Right renal cortex interstitium (tissue), 3 donors: ENCODE measurements around the gene RAVER1. TPM values are rescaled to one million over a fixed set of nuclear protein-coding genes. Genes with fewer than 3 reads are reported as not detected.
A peak's percentile ranks its signal among the peaks of the same experiment; 100 is the strongest.

ENCODE experiments used
- DNase-seq, 3 donors: peaks; one replicate each; pipeline ENCODE4 v3.0.0-alpha.2; 2013; ENCODE audit warnings: low read depth in 3 of 3, low spot score in 2 of 3
- polyA plus RNA-seq, 3 donors: library from polyadenylated mRNA; unstranded; fragments of 120-200 nt; gene quantifications; one replicate each; pipeline ENCODE4 v1.2.1, GENCODE V29; 2013; ENCODE audit not compliant: insufficient read length in 3 of 3

The RAVER1 gene
- polyA plus RNA-seq, 3 donors, result 17.9 to 22.8 (median 22.6) TPM

DNA sequence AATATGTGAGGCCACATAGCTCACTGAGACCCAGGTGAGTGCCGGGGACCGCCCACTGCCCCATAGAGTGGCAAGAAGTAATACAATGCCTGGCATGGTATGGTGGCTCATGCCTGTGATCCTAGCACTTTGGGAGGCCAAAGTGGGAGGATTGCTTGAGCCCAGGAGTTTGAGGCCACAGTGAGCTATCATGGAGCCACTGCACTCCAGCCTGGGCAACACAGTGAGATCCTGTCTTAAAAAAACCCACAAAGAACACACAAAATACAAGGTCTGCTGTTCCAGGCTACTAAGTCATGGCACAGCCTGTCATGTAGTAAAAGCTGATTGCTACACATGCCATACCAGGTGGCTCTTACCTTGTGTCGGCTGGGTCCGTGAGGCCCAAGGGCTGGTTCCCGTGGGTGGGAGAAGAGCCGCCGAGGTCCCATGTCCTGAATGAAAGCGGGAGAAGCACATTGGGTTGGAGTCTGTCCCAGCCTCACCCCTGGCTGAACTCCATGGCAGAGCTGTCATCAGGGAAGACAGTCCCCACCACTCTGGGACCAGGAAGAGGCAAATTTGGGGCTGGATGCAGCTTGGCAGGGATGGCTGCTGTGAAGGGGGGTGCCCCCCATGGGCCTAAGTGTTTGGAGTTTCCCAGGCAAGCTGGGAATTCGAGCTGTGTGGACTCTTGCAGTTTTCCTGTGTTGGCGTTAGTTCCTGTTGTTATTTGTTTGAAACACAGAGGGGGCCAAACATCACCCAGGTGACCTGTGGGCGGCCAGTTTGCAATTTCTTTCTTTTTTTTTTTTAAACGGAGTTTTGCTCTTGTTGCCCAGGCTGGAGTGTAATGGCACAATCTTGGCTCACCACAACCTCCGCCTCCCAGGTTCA lies 14.3 kb downstream of the RAVER1 start:
- DNase-seq, result no peak

DNA sequence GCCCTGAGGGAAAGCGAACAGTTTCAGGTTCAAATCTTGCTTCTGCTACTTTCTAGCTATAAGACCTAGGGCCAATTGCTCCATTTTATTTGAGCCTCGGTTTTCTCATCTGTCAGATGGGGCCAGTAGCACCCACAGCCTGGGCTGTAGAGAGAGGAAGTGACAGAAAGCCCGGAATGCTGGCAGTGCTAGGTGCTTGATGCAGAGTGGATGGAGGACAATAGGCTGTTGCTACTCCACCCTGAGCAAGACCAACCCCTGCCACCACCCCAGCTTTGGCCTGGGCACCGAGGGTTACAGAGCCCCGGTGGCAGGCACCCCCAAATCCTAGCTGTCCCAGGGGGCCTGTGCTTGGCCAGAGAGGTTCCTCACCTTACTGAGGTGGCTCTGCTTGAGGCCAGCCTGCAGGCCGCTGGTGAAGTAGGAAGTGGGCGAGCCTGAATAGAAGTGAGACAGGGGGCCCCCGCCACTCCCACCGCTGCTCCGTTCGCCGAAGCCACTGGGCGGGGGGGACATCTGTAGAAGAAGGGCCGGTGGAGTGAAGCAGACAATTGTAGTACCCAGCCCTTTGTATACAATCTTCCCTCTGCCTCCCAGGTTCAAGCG lies 15.4 kb downstream of the RAVER1 start:
- no peak for DNase-seq

DNA sequence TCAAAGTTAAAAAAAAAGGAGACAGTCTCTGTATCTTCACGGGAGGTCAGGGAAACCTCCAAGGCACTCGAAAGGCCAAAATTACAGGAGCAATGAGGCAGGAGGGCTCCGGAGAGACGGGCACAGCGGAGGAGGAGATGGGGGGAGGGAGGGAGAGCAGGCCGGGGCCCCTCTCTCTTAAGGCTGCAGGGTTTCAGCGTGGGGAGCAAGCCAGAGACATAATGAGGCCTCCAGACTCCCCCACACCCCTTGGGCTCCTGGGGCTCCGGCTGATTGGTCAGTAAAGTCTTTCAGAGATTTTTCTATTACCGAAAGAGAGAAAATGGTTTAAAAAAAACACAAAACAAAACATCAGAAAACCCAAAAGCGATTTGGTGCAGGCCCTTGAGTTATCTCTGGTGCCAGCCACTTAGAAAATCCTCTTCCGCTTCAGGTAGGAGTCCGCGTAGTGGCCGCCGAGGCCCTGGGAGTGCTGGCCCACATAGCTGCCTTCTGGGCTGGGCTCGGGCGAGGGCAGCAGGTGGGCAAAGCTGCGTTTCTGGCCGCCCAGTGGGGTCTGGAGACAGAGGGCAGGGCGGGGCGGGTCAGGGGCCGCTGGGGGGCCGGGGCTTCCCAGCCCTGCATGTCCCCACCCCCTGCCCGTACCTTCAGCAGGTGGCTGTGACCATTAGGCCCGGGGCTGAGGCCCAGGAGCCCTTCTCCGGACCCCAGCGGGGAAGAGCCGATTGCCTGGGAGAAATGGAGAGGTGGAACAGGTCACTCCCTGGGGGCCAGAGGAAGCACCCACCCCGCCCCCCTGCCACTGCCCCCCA lies 16.1 kb downstream of the RAVER1 start:
- no peak for DNase-seq

DNA sequence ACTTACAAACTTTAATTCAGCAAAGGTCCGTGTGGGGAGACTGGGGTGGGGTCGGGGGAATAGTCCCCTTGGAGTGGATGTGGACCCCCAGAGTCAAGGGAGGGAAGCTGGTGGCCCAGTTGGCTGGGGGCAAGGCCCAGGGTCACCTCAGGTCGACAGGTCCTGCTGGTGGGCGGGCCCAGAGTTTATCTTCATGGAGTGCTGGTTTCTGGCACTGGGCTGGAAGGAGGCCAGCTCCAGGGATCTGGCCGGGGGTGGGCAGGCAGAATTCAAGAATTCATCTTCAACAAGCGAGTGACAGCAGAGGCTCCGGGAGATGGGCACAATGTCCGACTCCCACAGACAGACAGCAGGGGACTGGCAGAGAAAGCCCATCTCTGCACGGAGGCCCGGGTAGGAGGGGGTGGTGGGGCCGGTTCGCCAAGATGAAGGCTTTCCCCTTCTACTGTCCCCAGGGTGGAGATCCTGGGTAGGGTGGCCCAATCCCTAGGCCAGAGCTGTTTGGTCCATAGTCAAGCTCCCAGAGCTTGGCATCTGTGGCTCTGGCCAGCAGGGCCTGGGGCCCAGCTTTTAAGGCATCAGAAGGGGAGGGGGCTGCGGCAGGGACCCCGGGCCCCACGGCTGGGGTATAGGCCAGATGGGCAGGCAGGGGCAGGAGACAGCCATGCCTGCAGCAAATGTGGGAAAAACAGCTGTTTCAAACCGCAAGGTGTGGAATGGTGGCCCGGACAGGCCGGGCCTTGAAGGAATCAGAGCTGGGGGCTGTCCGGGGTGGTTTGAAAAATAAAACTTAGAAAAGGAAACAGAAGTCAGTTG lies 16.9 kb downstream of the RAVER1 start:
- DNase-seq, result no peak

DNA sequence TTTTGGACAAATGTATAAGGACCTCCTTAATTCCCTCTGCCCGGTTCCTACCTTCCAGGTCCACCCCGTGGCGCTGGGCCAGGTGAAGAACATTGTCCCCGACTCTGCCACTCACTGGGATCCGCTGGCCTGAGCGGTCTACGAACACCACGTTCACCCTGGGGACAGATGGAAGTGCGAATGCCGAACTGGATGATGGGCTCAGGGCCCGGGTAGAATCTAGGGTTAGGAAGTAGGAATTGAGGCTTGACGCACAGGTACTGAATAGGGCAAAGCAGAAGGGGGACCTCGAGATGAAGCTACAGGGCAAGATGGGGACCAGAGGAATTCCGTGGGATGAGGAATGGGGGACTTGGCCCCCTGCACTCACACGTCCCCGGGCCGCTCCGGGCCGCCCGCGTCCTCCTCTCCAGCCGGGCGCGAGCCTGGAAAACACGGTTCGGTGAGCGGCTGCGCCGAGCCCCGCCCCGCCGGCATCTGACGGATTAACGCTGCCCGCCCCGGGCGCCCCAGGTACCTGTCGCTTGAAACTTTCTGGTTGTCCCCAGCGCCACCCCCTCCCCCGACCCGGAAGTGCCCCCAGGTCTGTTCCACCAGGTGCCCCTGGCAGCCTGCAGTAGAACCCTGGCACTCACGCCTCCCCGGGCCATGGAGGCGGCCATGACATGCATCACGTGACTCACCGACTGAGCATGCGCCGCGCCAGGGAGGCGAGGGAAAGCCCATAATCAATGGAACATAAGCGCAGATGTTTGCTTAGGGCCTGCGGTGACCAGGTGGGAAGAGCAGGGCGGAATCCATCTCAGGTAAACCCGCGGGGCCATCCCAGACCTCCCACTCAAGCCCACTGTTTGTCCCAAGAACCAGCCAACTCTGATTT lies 17.8 kb downstream of the RAVER1 start, which contains the start of gene FDX2:
FDX2 (minus strand) TSS at position 681 of the 880 bp plus-strand sequence; CDS start at position 662, 19 bp downstream.
- DNase-seq, result peak in 1 of 3 donors; percentile 66

DNA sequence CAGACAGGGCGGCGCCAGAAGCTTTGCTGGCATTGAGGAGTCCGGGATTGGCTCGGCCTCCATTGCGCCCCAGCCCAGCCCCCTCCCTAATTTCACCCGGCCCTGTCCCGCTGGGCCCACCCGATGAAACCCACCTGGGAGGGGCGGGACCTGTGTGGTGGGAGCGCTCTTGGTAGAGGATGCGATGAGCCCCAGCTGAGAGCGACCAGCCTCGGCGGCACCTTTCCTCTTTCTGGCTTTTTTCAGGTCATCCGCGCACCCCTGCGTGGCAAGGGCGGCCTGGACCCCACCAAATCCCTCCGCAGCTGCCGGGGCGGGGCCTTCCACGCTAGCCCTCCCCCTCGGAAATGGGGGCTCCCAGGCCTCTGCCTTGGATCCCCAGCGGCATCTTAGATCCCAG lies 23.9 kb downstream of the RAVER1 start, which contains the start of gene ZGLP1:
ZGLP1 (minus strand) TSS at position 393 of the 400 bp plus-strand sequence.
- no peak for DNase-seq

DNA sequence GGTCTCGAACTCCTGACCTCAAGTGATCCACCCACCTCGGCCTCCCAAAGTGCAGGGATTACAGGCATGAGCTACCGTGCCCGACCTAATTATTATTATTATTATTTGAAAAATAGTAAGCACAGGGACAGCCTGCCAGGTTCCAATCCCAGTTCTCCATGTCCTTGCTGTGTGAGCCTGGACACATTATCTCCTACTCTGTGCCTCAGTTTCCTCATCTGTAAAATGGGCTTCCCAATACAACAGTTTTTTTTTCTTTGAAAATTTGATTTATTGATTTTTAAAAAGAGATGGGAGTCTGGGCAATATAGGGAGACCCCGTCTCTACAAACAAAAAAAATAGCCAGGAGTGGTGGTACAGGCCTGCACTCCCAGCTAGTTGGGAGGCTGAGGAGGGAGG lies 27.0 kb downstream of the RAVER1 start:
- no peak for DNase-seq

DNA sequence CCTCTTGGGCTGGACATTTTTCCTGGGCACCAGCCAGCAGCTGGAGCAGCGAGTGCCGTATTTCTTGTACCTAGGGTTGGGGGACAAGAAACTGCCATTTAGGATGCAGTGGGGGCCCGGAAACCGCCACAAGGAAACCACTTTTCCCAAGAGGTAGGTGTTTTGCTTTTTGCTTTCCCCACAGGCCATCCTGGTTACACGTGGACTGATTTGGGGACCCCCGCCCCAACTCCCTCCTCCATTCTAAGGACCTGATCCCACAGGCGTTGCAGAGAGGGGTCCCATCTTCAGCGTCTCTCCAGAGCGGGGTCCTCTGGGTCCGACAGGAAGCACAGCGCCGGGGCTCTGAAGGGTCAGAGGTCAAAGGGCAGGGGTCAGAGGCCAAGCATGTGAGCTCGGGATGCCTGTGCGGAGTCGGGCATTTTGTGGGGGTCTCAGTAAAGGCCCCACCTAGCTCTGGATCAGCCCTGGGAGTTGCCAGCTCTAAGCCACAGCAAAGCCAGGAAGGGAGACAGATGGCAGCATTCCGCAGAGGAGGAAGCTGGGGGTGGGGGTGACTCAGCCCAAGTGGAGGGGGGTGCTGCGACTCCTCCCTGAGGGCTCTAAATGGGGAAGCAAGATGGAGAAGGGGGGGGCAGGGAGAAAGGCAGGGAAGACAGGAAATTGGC lies 28.1 kb downstream of the RAVER1 start:
- DNase-seq, result no peak

DNA sequence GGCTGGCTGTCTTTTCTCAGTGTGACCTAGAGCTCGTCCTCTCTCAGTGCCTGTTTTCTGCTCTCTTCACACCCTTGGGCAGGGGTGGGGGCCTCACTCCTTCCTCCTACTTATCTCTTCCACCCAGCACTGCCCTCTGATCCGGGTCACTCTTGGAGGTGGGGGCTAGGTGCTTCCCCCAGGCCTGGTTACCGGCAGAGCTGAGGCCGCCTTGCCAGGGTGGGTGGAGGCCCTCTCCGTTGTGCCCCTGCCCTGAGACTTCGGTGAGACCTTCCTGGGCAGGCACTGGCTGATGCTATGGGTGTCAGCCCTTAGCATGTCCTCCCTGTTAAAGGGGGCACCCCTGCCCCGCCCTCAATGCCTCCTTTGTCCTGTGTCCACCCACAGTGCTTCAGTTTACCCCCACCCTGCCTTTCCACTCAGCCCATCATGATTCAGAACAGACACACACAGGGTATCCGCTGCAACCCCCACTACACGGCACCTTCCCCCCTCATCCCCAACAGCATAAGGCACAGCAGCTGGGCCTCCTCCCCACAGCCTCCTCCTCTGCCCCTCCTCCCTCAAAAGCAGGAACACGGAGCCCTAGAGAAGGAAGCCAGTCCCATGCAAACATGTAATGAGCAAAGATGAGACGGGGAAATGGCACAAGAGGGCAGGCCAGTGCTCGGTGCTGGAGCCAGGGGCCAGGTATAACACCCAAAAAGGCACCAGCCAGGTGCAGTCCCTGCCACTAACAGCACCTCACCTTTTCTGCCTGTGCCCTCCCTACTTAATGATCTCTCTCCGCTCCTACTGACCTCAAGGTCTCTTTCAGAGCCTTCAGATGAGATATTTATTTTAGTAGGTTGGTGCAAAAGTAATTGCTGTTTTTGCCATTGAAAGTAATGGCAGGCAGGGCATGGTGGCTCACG lies 33.5 kb downstream of the RAVER1 start:
- no peak for DNase-seq

DNA sequence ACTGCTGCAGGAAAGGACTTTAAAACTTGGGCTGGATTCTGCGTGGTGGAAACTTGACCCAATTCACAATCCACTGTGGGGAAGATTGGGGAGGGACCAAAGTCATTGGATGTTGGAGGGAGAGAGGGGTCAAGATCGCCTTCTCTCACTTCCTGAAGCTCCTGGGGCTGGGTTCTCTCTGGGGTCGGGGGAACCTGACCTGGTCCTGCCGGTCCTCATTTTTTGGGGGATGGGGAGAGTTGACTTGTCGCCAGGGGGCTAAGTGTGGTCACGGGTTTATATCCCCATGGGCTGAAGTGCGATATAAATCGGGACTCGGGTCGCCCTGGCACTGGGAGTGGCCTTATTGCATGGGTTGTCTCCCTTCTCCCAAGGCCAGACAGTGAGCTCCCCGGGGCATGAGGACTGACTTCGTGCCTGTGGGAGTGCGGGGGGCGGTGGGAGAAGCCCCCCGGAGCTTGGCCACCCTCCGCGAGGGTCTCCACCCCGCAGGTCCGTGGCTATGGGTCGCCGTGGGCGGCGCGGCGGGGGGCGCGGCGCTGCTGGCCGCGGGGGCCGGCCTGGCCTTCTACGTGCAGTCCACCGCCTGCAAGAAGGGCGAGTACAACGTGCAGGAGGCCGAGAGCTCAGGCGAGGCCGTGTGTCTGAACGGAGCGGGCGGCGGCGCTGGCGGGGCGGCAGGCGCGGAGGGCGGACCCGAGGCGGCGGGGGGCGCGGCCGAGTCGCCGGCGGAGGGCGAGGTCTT lies 37.3 kb downstream of the RAVER1 start:
- DNase-seq, result no peak

DNA sequence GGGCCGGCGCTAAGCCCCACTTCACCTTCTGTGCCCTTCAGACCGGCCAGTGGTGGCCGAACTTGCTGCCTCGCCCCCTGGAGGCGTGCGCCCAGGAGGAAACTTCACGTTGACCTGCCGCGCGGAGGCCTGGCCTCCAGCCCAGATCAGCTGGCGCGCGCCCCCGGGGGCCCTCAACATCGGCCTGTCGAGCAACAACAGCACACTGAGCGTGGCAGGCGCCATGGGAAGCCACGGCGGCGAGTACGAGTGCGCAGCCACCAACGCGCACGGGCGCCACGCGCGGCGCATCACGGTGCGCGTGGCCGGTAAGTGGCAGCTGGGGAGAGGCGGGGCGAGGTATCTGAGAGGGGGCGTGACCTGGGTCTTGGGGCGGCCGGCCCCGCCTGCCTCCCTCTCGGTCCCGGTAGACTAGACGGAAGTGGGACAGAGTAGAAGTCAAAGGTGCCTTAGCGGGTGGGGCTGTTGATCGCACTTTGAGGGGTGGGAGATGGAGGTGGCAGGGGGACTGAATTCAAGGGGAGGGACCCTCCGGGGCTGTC lies 38.0 kb downstream of the RAVER1 start:
- DNase-seq, result no peak

DNA sequence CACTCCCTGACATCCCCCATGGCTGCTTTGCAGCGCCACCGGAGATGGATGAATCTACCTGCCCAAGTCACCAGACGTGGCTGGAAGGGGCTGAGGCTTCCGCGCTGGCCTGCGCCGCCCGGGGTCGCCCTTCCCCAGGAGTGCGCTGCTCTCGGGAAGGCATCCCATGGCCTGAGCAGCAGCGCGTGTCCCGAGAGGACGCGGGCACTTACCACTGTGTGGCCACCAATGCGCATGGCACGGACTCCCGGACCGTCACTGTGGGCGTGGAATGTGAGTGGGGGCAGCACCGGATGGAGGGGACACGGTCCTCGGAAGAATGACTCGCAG lies 39.0 kb downstream of the RAVER1 start:
- DNase-seq, result no peak

DNA sequence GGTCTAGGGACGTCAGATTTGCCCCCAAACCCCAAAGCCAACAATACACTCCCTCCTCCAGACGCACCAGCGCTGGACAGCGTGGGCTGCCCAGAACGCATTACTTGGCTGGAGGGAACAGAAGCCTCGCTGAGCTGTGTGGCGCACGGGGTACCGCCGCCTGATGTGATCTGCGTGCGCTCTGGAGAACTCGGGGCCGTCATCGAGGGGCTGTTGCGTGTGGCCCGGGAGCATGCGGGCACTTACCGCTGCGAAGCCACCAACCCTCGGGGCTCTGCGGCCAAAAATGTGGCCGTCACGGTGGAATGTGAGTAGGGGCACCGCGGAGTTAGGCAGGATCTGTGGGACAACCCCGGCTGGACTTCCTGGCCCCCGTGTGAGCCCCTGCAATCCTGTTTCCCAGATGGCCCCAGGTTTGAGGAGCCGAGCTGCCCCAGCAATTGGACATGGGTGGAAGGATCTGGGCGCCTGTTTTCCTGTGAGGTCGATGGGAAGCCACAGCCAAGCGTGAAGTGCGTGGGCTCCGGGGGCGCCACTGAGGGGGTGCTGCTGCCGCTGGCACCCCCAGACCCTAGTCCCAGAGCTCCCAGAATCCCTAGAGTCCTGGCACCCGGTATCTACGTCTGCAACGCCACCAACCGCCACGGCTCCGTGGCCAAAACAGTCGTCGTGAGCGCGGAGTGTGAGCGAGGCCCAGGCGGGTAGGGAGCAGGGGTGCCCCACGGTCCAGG lies 39.5 kb downstream of the RAVER1 start:
- no peak for DNase-seq

DNA sequence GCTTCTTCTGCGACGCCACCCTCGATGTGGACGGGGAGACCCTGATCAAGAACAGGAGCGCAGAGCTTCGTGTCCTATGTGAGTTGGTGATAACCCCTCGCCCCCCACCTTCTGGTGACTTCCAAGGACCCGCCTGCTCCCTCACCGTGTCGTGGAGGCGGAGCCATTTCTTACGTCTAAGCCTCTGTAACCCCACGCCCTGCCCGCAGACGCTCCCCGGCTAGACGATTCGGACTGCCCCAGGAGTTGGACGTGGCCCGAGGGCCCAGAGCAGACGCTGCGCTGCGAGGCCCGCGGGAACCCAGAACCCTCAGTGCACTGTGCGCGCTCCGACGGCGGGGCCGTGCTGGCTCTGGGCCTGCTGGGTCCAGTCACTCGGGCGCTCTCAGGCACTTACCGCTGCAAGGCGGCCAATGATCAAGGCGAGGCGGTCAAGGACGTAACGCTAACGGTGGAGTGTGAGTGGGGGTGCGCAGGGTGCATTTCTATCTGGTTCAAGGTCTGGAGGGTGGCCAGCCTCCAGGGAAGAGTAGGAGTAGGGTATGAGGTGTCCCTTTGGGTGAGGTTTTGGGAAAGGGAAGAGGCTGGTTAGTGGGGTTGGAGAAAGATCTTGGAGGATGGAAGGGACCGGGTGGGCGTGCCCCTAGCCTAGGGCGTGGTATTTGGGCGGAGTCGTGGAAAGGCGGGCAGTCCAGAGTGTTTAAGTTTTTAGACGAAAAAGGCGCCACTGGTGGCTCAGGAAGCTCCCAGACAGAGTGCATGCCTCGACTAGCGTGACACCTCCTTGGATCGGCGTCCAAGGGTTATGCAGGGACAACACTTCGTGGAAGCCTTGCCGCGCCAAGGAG lies 40.3 kb downstream of the RAVER1 start:
- no peak for DNase-seq

DNA sequence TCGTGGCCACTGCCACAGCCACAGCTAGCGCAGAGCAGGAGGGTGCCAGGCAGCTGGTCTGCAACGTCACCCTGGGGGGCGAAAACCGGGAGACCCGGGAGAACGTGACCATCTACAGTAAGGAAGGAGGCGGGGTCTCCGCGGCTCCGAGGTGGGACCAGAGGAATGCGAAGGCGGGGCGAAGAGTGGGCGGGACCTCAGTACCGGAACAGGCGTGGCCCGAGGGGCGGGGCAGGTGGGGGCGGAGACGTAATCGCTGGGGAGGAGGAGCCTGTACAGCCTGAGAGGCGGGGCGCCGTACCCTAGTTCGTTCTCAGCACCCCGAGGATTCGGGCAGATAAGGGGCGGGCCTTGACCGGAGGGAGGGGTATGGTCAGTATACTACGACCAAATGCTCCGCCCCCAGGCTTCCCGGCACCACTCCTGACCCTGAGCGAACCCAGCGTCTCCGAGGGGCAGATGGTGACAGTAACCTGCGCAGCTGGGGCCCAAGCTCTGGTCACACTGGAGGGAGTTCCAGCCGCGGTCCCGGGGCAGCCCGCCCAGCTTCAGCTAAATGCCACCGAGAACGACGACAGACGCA lies 41.0 kb downstream of the RAVER1 start:
- DNase-seq, result no peak
